ENCODE measurements around the gene C16orf90.

- no peak for TF ChIP-seq CTCF (IDR thresholded peaks at IDR 0.05; ENCODE audit: low read depth, low read length, missing input control)
- no peak for TF ChIP-seq REST (IDR thresholded peaks at IDR 0.05)
- no peak for TF ChIP-seq RAD21 (IDR thresholded peaks at IDR 0.05)
- TF ChIP-seq YY1 (IDR thresholded peaks at IDR 0.05): no peak
- no peak for TF ChIP-seq SP1 (IDR thresholded peaks at IDR 0.05)
- no peak for TF ChIP-seq TAF1 (conservative IDR thresholded peaks at IDR 0.05)
- no peak for TF ChIP-seq MAX (IDR thresholded peaks at IDR 0.05)
- no peak for TF ChIP-seq EGR1 (IDR thresholded peaks at IDR 0.05; ENCODE audit: low read depth in 2 of 2)
- no peak for TF ChIP-seq HNF4A (conservative IDR thresholded peaks at IDR 0.05)
- no peak for TF ChIP-seq JUND (IDR thresholded peaks at IDR 0.05)
- no peak for TF ChIP-seq RXRA (IDR thresholded peaks at IDR 0.05)
Measured at GRCh38 chr16:3514621-3515020, 19.3 kb upstream of the C16orf90 start.

Measured in liver (tissue), 3 donors.